GM21576 (cell line): Measurements from ENCODE around the gene ACTRT2.

ENCODE experiments used
- ATAC-seq: cut with Tn5 transposase; IDR thresholded peaks from one replicate; pipeline ENCODE4 v1.9.1; 2021; ENCODE audit warnings: mild to moderate bottlenecking, moderate library complexity; ENCODE audit not compliant: unreplicated experiment

Gene ACTRT2

GRCh38 chr1:3021233-3021671, at the start of gene ACTRT2:
Gene ACTRT2, plus strand, starts transcription at chr1:3021467. Its CDS starts 220 bp downstream, at chr1:3021687.
- no peak for ATAC-seq

- no peak for ATAC-seq
These were observed 49.7 kb upstream of the ACTRT2 start for GRCh38 chr1:2971609-2972008.

- no peak for ATAC-seq
These were observed 49.0 kb upstream of the ACTRT2 start for GRCh38 chr1:2972011-2972878.

- no peak for ATAC-seq
These were observed 48.2 kb upstream of the ACTRT2 start for GRCh38 chr1:2972879-2973575.

GRCh38 chr1:2973601-2974593, 47.4 kb upstream of the ACTRT2 start:
- no peak for ATAC-seq

GRCh38 chr1:2974701-2975301, 46.5 kb upstream of the ACTRT2 start:
- no peak for ATAC-seq

- no peak for ATAC-seq
These were observed 45.6 kb upstream of the ACTRT2 start for GRCh38 chr1:2975466-2976179.

GRCh38 chr1:2976180-2976562, 45.1 kb upstream of the ACTRT2 start:
- no peak for ATAC-seq

GRCh38 chr1:2977886-2978611, 43.2 kb upstream of the ACTRT2 start:
- ATAC-seq, result no peak

GRCh38 chr1:2978691-2979190, 42.5 kb upstream of the ACTRT2 start:
- no peak for ATAC-seq

- ATAC-seq, result no peak
These were observed 41.8 kb upstream of the ACTRT2 start for GRCh38 chr1:2979191-2980072.

- no peak for ATAC-seq
These were observed 41.0 kb upstream of the ACTRT2 start for GRCh38 chr1:2980073-2980791.

- no peak for ATAC-seq
These were observed 40.4 kb upstream of the ACTRT2 start for GRCh38 chr1:2980849-2981248.

- no peak for ATAC-seq
These were observed 39.9 kb upstream of the ACTRT2 start for GRCh38 chr1:2981388-2981787.

GRCh38 chr1:2981981-2982614, 39.2 kb upstream of the ACTRT2 start:
- no peak for ATAC-seq

- no peak for ATAC-seq
These were observed 38.5 kb upstream of the ACTRT2 start for GRCh38 chr1:2982615-2983318.
